ENCODE measurements around the gene CCT3. TPM values are rescaled to one million over a fixed set of nuclear protein-coding genes. Genes with fewer than 3 reads are reported as not detected.

Gene CCT3
- total and polyA plus RNA-seq, 2 experiments from 2014 or later, result 405 to 618 TPM

GRCh38 chr1:156384658-156385057 lies 46.6 kb upstream of the CCT3 start (continued):
- TF ChIP-seq ZNF462 (CRISPR knock-in tag; IDR thresholded peaks at IDR 0.05) (no peak), EZH2phosphoT487 (IDR thresholded peaks at IDR 0.05; ENCODE audit: unreplicated experiment) (no peak), NANOG (IDR thresholded peaks at IDR 0.05; ENCODE audit: borderline replicate concordance) (no peak), CTCF (conservative IDR thresholded peaks at IDR 0.05; ENCODE audit: low read depth in 2 of 2) (no peak), ZNF114 (CRISPR knock-in tag; IDR thresholded peaks at IDR 0.05) (no peak), ZNF331 (CRISPR knock-in tag; IDR thresholded peaks at IDR 0.05; ENCODE audit: low read depth) (no peak), CREB1 (CRISPR knock-in tag; IDR thresholded peaks at IDR 0.05; ENCODE audit: low read depth) (no peak), STAT1 (IDR thresholded peaks at IDR 0.05; ENCODE audit: unreplicated experiment) (no peak)
- TF ChIP-seq, protein P1, sequence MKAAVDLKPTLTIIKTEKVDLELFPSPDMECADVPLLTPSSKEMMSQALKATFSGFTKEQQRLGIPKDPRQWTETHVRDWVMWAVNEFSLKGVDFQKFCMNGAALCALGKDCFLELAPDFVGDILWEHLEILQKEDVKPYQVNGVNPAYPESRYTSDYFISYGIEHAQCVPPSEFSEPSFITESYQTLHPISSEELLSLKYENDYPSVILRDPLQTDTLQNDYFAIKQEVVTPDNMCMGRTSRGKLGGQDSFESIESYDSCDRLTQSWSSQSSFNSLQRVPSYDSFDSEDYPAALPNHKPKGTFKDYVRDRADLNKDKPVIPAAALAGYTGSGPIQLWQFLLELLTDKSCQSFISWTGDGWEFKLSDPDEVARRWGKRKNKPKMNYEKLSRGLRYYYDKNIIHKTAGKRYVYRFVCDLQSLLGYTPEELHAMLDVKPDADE (IDR thresholded peaks at IDR 0.05), result no peak

Data from GM23338 (cell line).